Bronchial epithelial cell (primary cell): ENCODE data around the gene MTHFS. TPM values are rescaled to one million over a fixed set of nuclear protein-coding genes. Genes with fewer than 3 reads are reported as not detected.
"Not testable (repeated sequence)": the region's sequence is repeated elsewhere in the genome, so short reads cannot be mapped to it uniquely, and the experiment has no call there.

Source experiments
- DNase-seq: peaks from one replicate; pipeline ENCODE4 v3.0.0-alpha.2; 2010; ENCODE audit warnings: low read depth
- FAIRE-seq: peaks from 2 replicates; lab custom pipeline; 2011; peaks lifted over from hg19 to GRCh38; lab: Jason Lieb, UNC
- H3K27me3 ChIP-seq: 2 replicates; pipeline ENCODE4 v1.5.1; 2011; ENCODE audit warnings: low read length; ENCODE audit not compliant: control insufficient read depth, insufficient read depth
- H3K36me3 ChIP-seq: 2 replicates; pipeline ENCODE4 v1.5.1; 2011; ENCODE audit warnings: low read length; ENCODE audit not compliant: control insufficient read depth, insufficient read depth
- H3K4me3 ChIP-seq: 2 replicates; pipeline ENCODE4 v1.5.1; 2011; ENCODE audit warnings: mild to moderate bottlenecking, low read depth, low read length, control low read depth
- total RNA-seq: library from RNA; depleted of rRNA; stranded (reverse); fragments of >200 nt; gene quantifications from 2 replicates; pipeline ENCODE4 v1.2.1, GENCODE V29; 2014
- TF ChIP-seq, protein P1 (sequence below): IDR thresholded peaks from 2 replicates; pipeline ENCODE4 v1.5.1; 2011; ENCODE audit warnings: mild to moderate bottlenecking, moderate library complexity, low read length, control low read depth, inconsistent platforms; ENCODE audit not compliant: insufficient read depth, severe bottlenecking

MTHFS gene
- total RNA-seq, 1 donor from 2014 or later = 33.4 TPM

DNA sequence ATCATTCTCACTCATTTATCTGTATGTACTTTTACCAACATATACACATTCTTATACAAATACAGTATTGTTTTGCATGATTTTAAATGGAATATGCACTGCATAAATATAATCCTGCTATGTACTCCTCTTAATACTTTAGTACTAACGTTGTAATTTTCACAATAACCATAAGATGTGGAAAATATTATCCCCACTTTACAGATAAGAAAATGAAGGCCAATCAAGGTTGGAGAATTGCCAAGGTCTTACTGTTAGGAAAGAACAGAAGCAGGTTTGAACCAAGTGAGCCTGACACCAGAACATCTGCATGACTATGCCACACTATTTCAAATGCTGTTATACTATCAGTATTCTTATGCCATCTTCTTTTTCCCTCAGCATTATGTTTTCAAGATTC lies 41.3 kb upstream of the MTHFS start:
- Histone ChIP-seq H3K27me3 (no peaks in the 10 kb centered on the region), H3K4me3 (no peak overlapping the region), H3K36me3 (no peaks in the 10 kb centered on the region)
- DNase-seq (no peak), FAIRE-seq (no peak)
- TF ChIP-seq, protein P1, sequence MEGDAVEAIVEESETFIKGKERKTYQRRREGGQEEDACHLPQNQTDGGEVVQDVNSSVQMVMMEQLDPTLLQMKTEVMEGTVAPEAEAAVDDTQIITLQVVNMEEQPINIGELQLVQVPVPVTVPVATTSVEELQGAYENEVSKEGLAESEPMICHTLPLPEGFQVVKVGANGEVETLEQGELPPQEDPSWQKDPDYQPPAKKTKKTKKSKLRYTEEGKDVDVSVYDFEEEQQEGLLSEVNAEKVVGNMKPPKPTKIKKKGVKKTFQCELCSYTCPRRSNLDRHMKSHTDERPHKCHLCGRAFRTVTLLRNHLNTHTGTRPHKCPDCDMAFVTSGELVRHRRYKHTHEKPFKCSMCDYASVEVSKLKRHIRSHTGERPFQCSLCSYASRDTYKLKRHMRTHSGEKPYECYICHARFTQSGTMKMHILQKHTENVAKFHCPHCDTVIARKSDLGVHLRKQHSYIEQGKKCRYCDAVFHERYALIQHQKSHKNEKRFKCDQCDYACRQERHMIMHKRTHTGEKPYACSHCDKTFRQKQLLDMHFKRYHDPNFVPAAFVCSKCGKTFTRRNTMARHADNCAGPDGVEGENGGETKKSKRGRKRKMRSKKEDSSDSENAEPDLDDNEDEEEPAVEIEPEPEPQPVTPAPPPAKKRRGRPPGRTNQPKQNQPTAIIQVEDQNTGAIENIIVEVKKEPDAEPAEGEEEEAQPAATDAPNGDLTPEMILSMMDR = no peak

DNA sequence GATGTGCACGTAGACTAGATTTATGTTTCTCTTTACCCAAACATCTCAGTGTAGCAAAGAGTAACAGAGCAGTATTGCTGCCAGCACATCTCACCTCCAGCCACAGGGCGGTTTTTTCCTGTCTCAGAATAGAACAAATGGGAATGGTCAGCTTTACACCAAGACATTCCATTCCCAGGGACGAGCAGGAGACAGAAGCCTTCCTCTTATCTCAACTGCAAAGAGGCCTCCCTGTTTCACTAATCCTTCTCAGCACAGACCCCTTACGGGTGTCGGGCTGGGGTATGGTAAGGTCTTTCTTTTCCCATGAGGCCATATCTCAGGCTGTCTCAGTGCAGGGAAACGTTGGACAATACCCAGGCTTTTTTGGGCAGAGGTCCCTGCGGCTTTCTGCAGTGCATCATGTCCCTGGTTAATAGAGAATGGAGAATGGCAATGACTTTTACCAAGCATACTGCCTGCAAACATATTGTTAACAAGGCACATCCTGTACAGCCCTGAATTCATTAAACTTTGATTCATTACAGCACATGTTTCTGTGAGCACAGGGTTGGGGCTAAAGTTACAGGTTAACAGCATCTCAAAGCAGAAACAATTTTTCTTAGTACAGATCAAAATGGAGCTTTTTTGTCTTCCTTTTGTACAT lies 38.9 kb upstream of the MTHFS start:
- DNase-seq, H3K27me3 ChIP-seq, H3K36me3 ChIP-seq, H3K4me3 ChIP-seq, FAIRE-seq: not testable (repeated sequence)

DNA sequence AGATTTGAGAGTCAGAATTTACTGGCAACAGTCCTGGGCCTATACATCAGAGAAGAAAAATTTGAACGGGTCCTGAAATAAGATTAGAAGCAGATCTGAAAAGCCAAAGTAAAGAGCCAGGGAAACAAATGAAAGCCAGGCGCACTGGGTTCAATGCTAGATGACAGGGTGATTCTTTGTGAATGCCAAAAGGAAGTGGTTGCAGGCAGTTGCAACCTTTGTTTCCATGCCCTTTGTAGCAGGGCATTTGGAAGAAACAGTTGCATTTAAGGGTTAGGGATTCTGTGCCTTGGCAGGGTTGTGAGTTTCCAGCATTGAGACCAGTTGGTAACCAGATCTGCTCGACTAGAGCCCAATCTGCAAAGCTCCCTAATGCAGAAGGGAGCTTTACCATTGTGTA lies 36.4 kb upstream of the MTHFS start:
- no peaks in the 10 kb centered on the region for H3K27me3 ChIP-seq
- H3K4me3 ChIP-seq = no peak overlapping the region
- FAIRE-seq (no peak), DNase-seq (no peak)
- H3K36me3 ChIP-seq = no peaks in the 10 kb centered on the region
- TF ChIP-seq, protein P1 = no peak

DNA sequence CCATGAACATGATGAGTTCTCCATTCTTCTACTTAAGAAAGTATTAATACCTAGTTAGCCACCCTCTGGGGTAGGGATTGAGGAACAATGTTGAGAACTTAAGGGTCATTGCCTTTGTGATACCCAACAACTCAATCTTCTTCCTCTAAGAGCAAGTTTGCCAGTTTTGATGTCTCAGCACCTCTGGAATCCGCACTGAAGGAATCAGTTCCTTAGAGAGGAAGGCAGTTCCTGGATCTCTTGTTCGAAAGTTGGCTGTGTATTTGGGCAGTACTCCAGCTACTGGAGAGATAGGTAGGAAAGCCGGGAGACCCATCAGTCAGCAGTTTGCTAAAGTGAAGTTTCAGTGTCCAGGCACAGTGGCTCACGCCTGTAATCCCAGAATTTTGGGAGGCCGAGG lies 35.6 kb upstream of the MTHFS start:
- no peak for FAIRE-seq
- DNase-seq = no peak
- H3K4me3 ChIP-seq = no peak overlapping the region
- H3K36me3 ChIP-seq = no peaks in the 10 kb centered on the region
- no peaks in the 10 kb centered on the region for H3K27me3 ChIP-seq
- TF ChIP-seq, protein P1 = no peak

DNA sequence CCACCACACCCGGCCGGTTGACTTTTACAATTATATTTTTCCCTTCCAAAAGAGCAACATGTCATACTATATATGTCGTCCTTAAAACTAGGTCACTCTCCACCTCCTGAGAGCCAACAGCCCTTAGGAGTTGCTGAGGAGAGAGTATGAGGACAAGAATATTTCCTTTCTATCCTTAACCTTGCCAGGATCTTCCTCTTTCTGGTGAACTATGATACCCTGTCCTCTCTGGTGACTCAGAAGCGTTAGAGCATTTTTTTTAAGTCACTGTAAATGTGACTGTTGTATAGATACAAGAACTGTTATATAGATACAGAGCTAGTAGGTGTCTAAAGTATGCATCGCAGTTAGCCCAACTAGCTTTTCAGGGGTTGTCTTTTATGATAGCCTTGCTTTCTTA lies 33.7 kb upstream of the MTHFS start:
- TF ChIP-seq, protein P1 = no peak
- no peak for FAIRE-seq
- H3K36me3 ChIP-seq = no peaks in the 10 kb centered on the region
- no peaks in the 10 kb centered on the region for H3K27me3 ChIP-seq
- H3K4me3 ChIP-seq = no peak overlapping the region
- DNase-seq = no peak

DNA sequence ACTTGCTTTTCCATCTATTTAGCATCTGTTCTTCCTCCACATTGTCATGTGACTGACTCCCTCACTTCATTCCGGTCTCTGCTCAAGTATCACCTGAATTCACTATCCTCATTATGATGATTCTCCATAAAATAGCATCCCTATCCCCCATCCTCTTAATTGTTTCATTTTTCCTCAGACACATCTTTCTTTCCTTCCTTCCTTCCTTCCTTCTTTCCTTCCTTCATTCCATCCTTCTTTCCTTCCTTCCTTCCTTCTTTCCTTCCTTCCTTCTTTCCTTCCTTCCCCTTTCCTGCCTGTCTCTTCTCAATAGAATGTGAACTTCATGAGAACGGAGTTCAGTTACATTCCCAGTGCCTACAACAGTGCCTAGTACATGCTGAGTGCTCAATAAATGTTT lies 32.6 kb upstream of the MTHFS start:
- TF ChIP-seq, protein P1 = no peak
- H3K27me3 ChIP-seq = no peaks in the 10 kb centered on the region
- H3K36me3 ChIP-seq = no peaks in the 10 kb centered on the region
- DNase-seq = no peak
- H3K4me3 ChIP-seq = no peak overlapping the region
- FAIRE-seq = no peak

DNA sequence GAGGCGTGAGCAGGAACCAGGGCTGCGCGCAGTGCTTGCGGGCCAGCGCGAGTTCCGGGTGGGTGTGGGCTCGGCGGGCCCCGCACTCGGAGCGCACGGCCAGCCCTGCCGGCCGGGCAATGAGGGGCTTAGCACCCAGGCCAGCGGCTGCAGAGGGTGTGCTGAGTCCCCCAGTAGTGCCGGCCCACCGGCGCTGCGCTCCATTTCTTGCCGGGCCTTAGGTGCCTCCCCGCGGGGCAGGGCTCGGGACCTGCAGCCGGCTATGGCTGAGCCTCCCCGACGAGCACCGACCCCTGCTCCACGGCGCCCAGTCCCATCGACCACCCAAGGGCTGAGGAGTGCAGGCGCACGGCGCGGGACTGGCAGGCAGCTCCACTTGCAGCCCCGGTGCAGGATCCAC lies 29.3 kb upstream of the MTHFS start:
- not testable (repeated sequence) for H3K36me3 ChIP-seq, H3K27me3 ChIP-seq, H3K4me3 ChIP-seq, DNase-seq, FAIRE-seq
